Trophoblast cell (in vitro differentiated cells and primary cell): ENCODE measurements around the gene TMEM170A.

Experiments used
- DNase-seq, 2 donors: peaks; one replicate each; pipeline ENCODE4 v3.0.0-alpha.2; 2016
- H2AFZ ChIP-seq: 2 replicates; pipeline ENCODE4 v1.6.1; 2013; ENCODE audit warnings: low read length, moderate library complexity, mild to moderate bottlenecking; ENCODE audit not compliant: insufficient read depth, poor library complexity
- H2AK5ac ChIP-seq: 2 replicates; pipeline ENCODE4 v1.6.1; 2013; ENCODE audit warnings: mild to moderate bottlenecking, low read length
- H2BK120ac ChIP-seq: 2 replicates; pipeline ENCODE4 v1.6.1; 2013; ENCODE audit warnings: low read length, mild to moderate bottlenecking, moderate library complexity; ENCODE audit not compliant: insufficient read depth, poor library complexity
- H2BK12ac ChIP-seq: 2 replicates; pipeline ENCODE4 v1.6.1; 2013; ENCODE audit warnings: mild to moderate bottlenecking, low read length, moderate library complexity
- H2BK5ac ChIP-seq: 2 replicates; pipeline ENCODE4 v1.6.1; 2013; ENCODE audit warnings: low read length, low read depth, moderate library complexity, mild to moderate bottlenecking; ENCODE audit not compliant: poor library complexity
- H3K14ac ChIP-seq: 2 replicates; pipeline ENCODE4 v1.6.1; 2013; ENCODE audit warnings: mild to moderate bottlenecking, low read length
- H3K18ac ChIP-seq: 2 replicates; pipeline ENCODE4 v1.6.1; 2013; ENCODE audit warnings: mild to moderate bottlenecking, low read length
- H3K23ac ChIP-seq: 2 replicates; pipeline ENCODE4 v1.6.1; 2013; ENCODE audit warnings: low read length
- H3K27ac ChIP-seq: 2 replicates; pipeline ENCODE4 v1.5.1; 2013; ENCODE audit warnings: low read depth, mild to moderate bottlenecking, inconsistent platforms, low read length, moderate library complexity
- H3K27me3 ChIP-seq: 2 replicates; pipeline ENCODE4 v1.6.1; 2013; ENCODE audit warnings: inconsistent platforms, mild to moderate bottlenecking, low read length, moderate library complexity; ENCODE audit not compliant: insufficient read depth
- H3K36me3 ChIP-seq, 2 experiments: 1 replicate in 1 of 2; 2 replicates in 1 of 2; pipeline ENCODE4 v1.6.1; 2013; ENCODE audit warnings: low read length in 2 of 2, mild to moderate bottlenecking in 2 of 2, moderate library complexity in 1 of 2; ENCODE audit not compliant: insufficient read depth in 2 of 2, control insufficient read depth in 1 of 2
- H3K4ac ChIP-seq: 2 replicates; pipeline ENCODE4 v1.6.1; 2013; ENCODE audit warnings: low read depth, mild to moderate bottlenecking, low read length, moderate library complexity
- H3K4me1 ChIP-seq, 2 experiments: 1 replicate in 1 of 2; 2 replicates in 1 of 2; pipeline ENCODE4 v1.6.1; 2013; ENCODE audit warnings: low read length in 2 of 2, mild to moderate bottlenecking in 2 of 2, moderate library complexity in 1 of 2; ENCODE audit not compliant: insufficient read depth in 2 of 2, control insufficient read depth in 1 of 2
- H3K4me2 ChIP-seq: 2 replicates; pipeline ENCODE4 v1.6.1; 2013; ENCODE audit warnings: inconsistent platforms, mild to moderate bottlenecking, low read length, moderate library complexity
- H3K4me3 ChIP-seq: 2 replicates; pipeline ENCODE4 v1.5.1; 2013; ENCODE audit warnings: mild to moderate bottlenecking, low read depth, low read length, inconsistent platforms
- H3K79me1 ChIP-seq: one replicate; pipeline ENCODE4 v1.6.1; 2013; ENCODE audit warnings: low read length
- H3K79me2 ChIP-seq: 2 replicates; pipeline ENCODE4 v1.6.1; 2013; ENCODE audit warnings: low read length, mild to moderate bottlenecking; ENCODE audit not compliant: control insufficient read depth, insufficient read depth, poor library complexity
- H3K9ac ChIP-seq: 2 replicates; pipeline ENCODE4 v1.6.1; 2013; ENCODE audit warnings: mild to moderate bottlenecking, low read length
- H3K9me3 ChIP-seq: 2 replicates; pipeline ENCODE4 v1.6.1; 2013; ENCODE audit warnings: low read depth, mild to moderate bottlenecking, control low read depth, inconsistent platforms, low read length; ENCODE audit not compliant: insufficient read depth
- H4K12ac ChIP-seq: 2 replicates; pipeline ENCODE4 v1.6.1; 2013; ENCODE audit warnings: low read depth, mild to moderate bottlenecking, low read length, moderate library complexity
- H4K8ac ChIP-seq: 2 replicates; pipeline ENCODE4 v1.6.1; 2013; ENCODE audit warnings: low read depth, mild to moderate bottlenecking, low read length, moderate library complexity
- H4K91ac ChIP-seq: one replicate; pipeline ENCODE4 v1.6.1; 2013; ENCODE audit warnings: low read depth, mild to moderate bottlenecking, low read length, moderate library complexity
- WGBS: extraction: QIAGEN DNeasy Blood & Tissue Kit; methylation state at CpG from one replicate; pipeline ENCODE4 v1.1.7; 2013; ENCODE audit warnings: missing lambda C conversion rate; ENCODE audit not compliant: insufficient read length, insufficient coverage; ENCODE audit errors: extremely low coverage; 5-methylcytosine and 5-hydroxymethylcytosine counted together

TMEM170A gene

DNA sequence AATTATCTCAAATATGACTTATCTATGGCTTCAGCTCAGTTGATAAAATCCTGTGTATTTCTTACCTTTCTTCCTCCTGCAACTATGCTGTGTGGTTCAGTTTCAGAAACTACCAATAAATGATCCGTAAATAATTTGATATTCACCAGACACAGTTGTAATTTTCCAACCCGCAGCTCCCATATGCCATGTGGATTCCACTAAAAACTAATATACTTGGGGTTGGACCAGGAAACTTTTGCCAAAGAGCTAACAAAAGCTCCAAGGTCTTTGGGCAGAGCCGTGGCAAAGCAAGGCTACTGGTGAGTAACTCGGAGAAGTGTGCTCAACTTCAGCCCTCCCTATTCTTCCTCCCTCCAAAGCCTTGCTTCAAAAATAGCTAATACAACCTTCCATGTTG, 33.1 kb upstream of the TMEM170A start:
- Histone ChIP-seq H2BK5ac (no peak overlapping the region), H2BK120ac (no peak overlapping the region), H3K4ac (no peak overlapping the region), H2AK5ac (no peak overlapping the region), H3K4me2 (no peak overlapping the region), H3K4me3 (no peak overlapping the region), H3K14ac (no peak overlapping the region), H4K12ac (no peak overlapping the region), H2AFZ (no peak overlapping the region), H3K9ac (no peak overlapping the region), H3K79me2 (no peaks in the 10 kb centered on the region), H3K27me3 (peaks cover 12% of the 10 kb centered on the region), H3K4me1 (peaks cover 5% of the 10 kb centered on the region in 2 experiments), H3K79me1 (peaks cover 5% of the 10 kb centered on the region), H2BK12ac (no peak overlapping the region), H3K9me3 (no peaks in the 10 kb centered on the region), H4K91ac (no peak overlapping the region), H3K27ac (no peak overlapping the region), H3K18ac (no peak overlapping the region), H3K36me3 (no peaks in the 10 kb centered on the region), H3K23ac (no peak overlapping the region), H4K8ac (no peak overlapping the region)
- DNase-seq = no peak
- no CpG with 5 or more reads among the region's 4 CpGs for WGBS

DNA sequence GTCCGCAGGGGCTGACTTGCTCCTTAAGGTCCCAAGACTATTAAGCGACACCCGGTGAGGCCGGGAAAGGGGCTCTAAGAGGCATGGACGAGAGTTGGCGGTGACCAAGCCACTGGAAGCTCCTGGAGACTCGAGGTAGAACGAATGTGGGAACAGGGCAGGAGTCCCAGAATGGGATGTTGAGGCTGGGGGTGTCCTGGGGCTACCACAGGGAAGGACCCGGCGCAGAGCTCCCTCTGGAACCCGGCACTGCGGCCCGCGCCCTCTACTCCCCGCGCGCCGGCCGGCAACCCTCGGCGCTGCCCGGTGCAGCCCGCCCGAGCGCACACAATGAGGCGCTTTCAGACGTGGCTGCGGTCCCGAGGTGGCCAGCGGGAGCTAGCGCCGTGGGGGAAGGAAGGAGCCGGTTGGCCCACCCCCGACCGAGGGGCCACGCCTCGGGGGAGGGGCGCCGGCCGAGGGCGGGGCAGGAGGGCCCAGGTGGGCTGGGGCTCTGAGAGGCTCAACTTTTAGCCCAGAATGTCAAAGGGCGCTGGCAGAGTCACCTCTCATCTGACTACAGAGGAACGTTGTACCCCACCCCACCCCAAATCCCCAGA, 30.7 kb upstream of the TMEM170A start, which contains the start of gene CHST6:
CHST6 (minus strand) TSS at position 366 of the 599 bp plus-strand sequence. CDS start 15,613 bp downstream, outside the sequence.
- Histone ChIP-seq H3K9me3 (no peaks in the 10 kb centered on the region), H4K91ac (no peak within 1 kb of the TSS), H3K79me1 (peaks cover 5% of the 10 kb centered on the region), H3K4me1 (peaks cover 5 to 7% of the 10 kb centered on the region in 2 experiments), H2AK5ac (no peak within 1 kb of the TSS), H3K36me3 (no peaks in the 10 kb centered on the region), H3K27ac (no peak within 1 kb of the TSS), H2AFZ (peak within 1 kb of the TSS; percentile 61), H3K9ac (no peak within 1 kb of the TSS), H2BK5ac (no peak within 1 kb of the TSS), H3K18ac (no peak within 1 kb of the TSS), H3K23ac (no peak within 1 kb of the TSS), H3K14ac (no peak within 1 kb of the TSS), H4K12ac (peak within 1 kb of the TSS; percentile 21), H3K4me3 (peak within 1 kb of the TSS; percentile 37), H3K27me3 (peaks cover 12% of the 10 kb centered on the region), H3K4ac (no peak within 1 kb of the TSS), H2BK12ac (no peak within 1 kb of the TSS), H4K8ac (peak within 1 kb of the TSS; percentile 3), H3K4me2 (peak within 1 kb of the TSS; percentile 87), H2BK120ac (no peak within 1 kb of the TSS), H3K79me2 (no peaks in the 10 kb centered on the region)
- peak; percentile 12 to 50 for DNase-seq
- WGBS = no CpG with 5 or more reads among the region's 43 CpGs

GRCh38 chr16:75494661-75495075, 30.2 kb upstream of the TMEM170A start:
- no peak overlapping the region for H3K23ac ChIP-seq
- peak overlapping the region; percentile 3 for H4K8ac ChIP-seq
- no peak overlapping the region for H3K4ac ChIP-seq
- peaks cover 5% of the 10 kb centered on the region for H3K79me1 ChIP-seq
- H3K18ac ChIP-seq = no peak overlapping the region
- DNase-seq = no peak
- no peaks in the 10 kb centered on the region for H3K36me3 ChIP-seq
- H3K27me3 ChIP-seq = peaks cover 12% of the 10 kb centered on the region
- H3K9me3 ChIP-seq = no peaks in the 10 kb centered on the region
- no peak overlapping the region for H2BK5ac ChIP-seq
- no peak overlapping the region for H3K14ac ChIP-seq
- H2BK120ac ChIP-seq = no peak overlapping the region
- H2BK12ac ChIP-seq = no peak overlapping the region
- no peak overlapping the region for H2AK5ac ChIP-seq
- H3K9ac ChIP-seq = no peak overlapping the region
- peaks cover 5 to 7% of the 10 kb centered on the region in 2 experiments for H3K4me1 ChIP-seq
- H4K91ac ChIP-seq = no peak overlapping the region
- H2AFZ ChIP-seq = peak overlapping the region; percentile 61
- H3K4me2 ChIP-seq = peak overlapping the region; percentile 87
- peak overlapping the region; percentile 21 for H4K12ac ChIP-seq
- no peaks in the 10 kb centered on the region for H3K79me2 ChIP-seq
- no peak overlapping the region for H3K27ac ChIP-seq
- peak overlapping the region; percentile 37 for H3K4me3 ChIP-seq
- no CpG with 5 or more reads among the region's 26 CpGs for WGBS

- H2BK12ac ChIP-seq = no peak overlapping the region
- H3K36me3 ChIP-seq = no peaks in the 10 kb centered on the region
- no peak overlapping the region for H3K23ac ChIP-seq
- no peak overlapping the region for H2AFZ ChIP-seq
- H3K4me1 ChIP-seq = peaks cover 5 to 7% of the 10 kb centered on the region in 2 experiments
- no peaks in the 10 kb centered on the region for H3K79me2 ChIP-seq
- no peak overlapping the region for H3K4me3 ChIP-seq
- no peak overlapping the region for H4K8ac ChIP-seq
- no peak overlapping the region for H3K18ac ChIP-seq
- no peak overlapping the region for H3K27ac ChIP-seq
- no peak overlapping the region for H3K4ac ChIP-seq
- no peak overlapping the region for H2BK120ac ChIP-seq
- H3K27me3 ChIP-seq = peaks cover 12% of the 10 kb centered on the region
- H4K91ac ChIP-seq = no peak overlapping the region
- H3K4me2 ChIP-seq = peak overlapping the region; percentile 87
- no peak for DNase-seq
- no peak overlapping the region for H3K14ac ChIP-seq
- H3K9ac ChIP-seq = no peak overlapping the region
- no peak overlapping the region for H2AK5ac ChIP-seq
- no peak overlapping the region for H4K12ac ChIP-seq
- no peak overlapping the region for H2BK5ac ChIP-seq
- H3K79me1 ChIP-seq = peaks cover 5% of the 10 kb centered on the region
- WGBS = no CpG with 5 or more reads among the region's 5 CpGs
- no peaks in the 10 kb centered on the region for H3K9me3 ChIP-seq
These were observed 29.7 kb upstream of the TMEM170A start for GRCh38 chr16:75494184-75494583.
